ENCODE results near the gene ARHGAP29. TPM values are rescaled to one million over a fixed set of nuclear protein-coding genes. Genes with fewer than 3 reads are reported as not detected.

ARHGAP29 gene
- total and polyA plus RNA-seq, 3 donors from 2014 or later: 24.9 to 41.7 (median 34.7) TPM

GRCh38 chr1:94279462-94279861 lies 42.1 kb upstream of the ARHGAP29 start:
- H3K4me3 ChIP-seq: no peak overlapping the region
- DNase-seq: no peak
- H3K27ac ChIP-seq: no peak overlapping the region
- intact Hi-C loops (cut with DNase I; ENCODE audit: low total_unique reads): no loop called here
- no peaks in the 10 kb centered on the region for H3K9me3 ChIP-seq
- TF ChIP-seq POLR2A (IDR thresholded peaks at IDR 0.05): no peak
- TF ChIP-seq CTCF (IDR thresholded peaks at IDR 0.05): no peak
- H3K36me3 ChIP-seq (ENCODE audit: low read depth, missing control alignments): no peaks in the 10 kb centered on the region
- no peaks in the 10 kb centered on the region for H3K4me1 ChIP-seq
- no peaks in the 10 kb centered on the region for H3K27me3 ChIP-seq
- WGBS, 2 donors: 92 to 95% methylated on average over 1 of the region's 1 CpG

DNA sequence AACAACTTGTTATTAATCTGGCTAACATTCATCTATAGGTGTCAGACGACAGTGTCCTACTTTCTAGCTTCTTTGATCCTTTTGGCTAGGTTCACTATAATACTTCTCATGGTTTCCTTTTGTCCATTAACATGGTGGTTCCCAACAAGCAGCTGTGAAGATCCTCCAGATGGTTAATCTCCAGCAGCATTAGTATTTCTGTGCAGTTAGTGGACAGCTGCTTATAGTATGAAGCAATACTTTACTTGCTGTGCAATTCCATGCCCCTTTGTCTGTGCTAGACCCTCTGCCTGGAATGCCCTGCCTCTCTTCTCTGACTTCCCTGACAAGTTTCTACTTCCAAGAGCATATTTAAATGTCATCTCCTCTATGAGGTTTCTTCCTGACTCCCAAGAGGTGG lies 41.7 kb upstream of the ARHGAP29 start:
- H3K27ac ChIP-seq: no peak overlapping the region
- H3K4me1 ChIP-seq: no peaks in the 10 kb centered on the region
- no peak overlapping the region for H3K4me3 ChIP-seq
- TF ChIP-seq POLR2A (IDR thresholded peaks at IDR 0.05) (no peak), CTCF (IDR thresholded peaks at IDR 0.05) (no peak)
- H3K36me3 ChIP-seq (ENCODE audit: low read depth, missing control alignments): no peaks in the 10 kb centered on the region
- H3K27me3 ChIP-seq: no peaks in the 10 kb centered on the region
- WGBS, 2 donors: 95 to 96% methylated on average over 1 of the region's 1 CpG
- intact Hi-C loops (cut with DNase I; ENCODE audit: low total_unique reads): no loop called here
- no peak for DNase-seq
- H3K9me3 ChIP-seq: no peaks in the 10 kb centered on the region

- Histone ChIP-seq H3K36me3 (ENCODE audit: low read depth, missing control alignments) (no peaks in the 10 kb centered on the region), H3K9me3 (no peaks in the 10 kb centered on the region), H3K4me1 (peaks cover 5% of the 10 kb centered on the region), H3K27me3 (no peaks in the 10 kb centered on the region), H3K4me3 (no peak overlapping the region), H3K27ac (peak overlapping the region in 1 of 2 donors; percentile 20)
- no peak for TF ChIP-seq POLR2A (IDR thresholded peaks at IDR 0.05)
- TF ChIP-seq CTCF (IDR thresholded peaks at IDR 0.05): no peak
- no peak for DNase-seq
- WGBS, 2 donors: 35 to 36% methylated on average over 4 of the region's 4 CpGs
- intact Hi-C loops (cut with DNase I; ENCODE audit: low total_unique reads): no loop called here
Observed at GRCh38 chr1:94276988-94277434, 39.6 kb upstream of the ARHGAP29 start.

DNA sequence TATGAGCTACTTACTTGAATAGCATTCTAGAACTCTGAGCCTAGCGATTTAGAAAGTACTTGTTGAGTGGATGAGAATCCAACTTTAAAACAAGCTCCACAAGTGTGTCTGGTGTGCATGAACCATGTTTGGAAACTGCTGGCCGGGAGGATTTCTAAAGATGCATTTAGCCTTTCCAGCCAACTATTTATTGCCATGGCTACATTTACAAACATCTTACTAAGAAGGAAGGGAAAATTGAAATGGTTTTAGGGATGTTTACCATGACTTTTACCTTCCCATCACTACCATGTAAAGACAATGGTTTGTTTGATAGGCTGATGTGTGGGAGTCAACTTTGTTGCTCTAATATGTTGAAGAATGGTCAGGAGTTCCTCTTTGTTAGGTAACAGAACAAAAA lies 37.7 kb upstream of the ARHGAP29 start:
- Histone ChIP-seq H3K4me3 (no peak overlapping the region), H3K27ac (no peak overlapping the region), H3K9me3 (no peaks in the 10 kb centered on the region), H3K4me1 (peaks cover 5% of the 10 kb centered on the region), H3K27me3 (no peaks in the 10 kb centered on the region), H3K36me3 (ENCODE audit: low read depth, missing control alignments) (no peaks in the 10 kb centered on the region)
- no peak for TF ChIP-seq POLR2A (IDR thresholded peaks at IDR 0.05)
- no peak for DNase-seq
- intact Hi-C loops (cut with DNase I; ENCODE audit: low total_unique reads): no loop called here
- 83 to 84% methylated on average over 2 of the region's 2 CpGs for WGBS, 2 donors

GRCh38 chr1:94274561-94274960 lies 37.2 kb upstream of the ARHGAP29 start:
- no peaks in the 10 kb centered on the region for H3K9me3 ChIP-seq
- intact Hi-C loops (cut with DNase I; ENCODE audit: low total_unique reads): no loop called here
- no peaks in the 10 kb centered on the region for H3K27me3 ChIP-seq
- TF ChIP-seq CTCF (IDR thresholded peaks at IDR 0.05) (no peak), POLR2A (IDR thresholded peaks at IDR 0.05) (no peak)
- H3K36me3 ChIP-seq (ENCODE audit: low read depth, missing control alignments): no peaks in the 10 kb centered on the region
- H3K27ac ChIP-seq: no peak overlapping the region
- DNase-seq: no peak
- H3K4me3 ChIP-seq: peak overlapping the region in 1 of 2 donors; percentile 2
- peaks cover 5% of the 10 kb centered on the region for H3K4me1 ChIP-seq
- WGBS, 2 donors: 73 to 78% methylated on average over 2 of the region's 2 CpGs
